GM12878 (cell line): Measurements from ENCODE around the gene EDC4. TPM values are rescaled to one million over a fixed set of nuclear protein-coding genes. Genes with fewer than 3 reads are reported as not detected.

Experiments used
- ATAC-seq: fragments of 200-7000 bp; cut with Tn5 transposase; 3 replicates; pipeline ENCODE4 v1.9.1; 2020; ENCODE audit warnings: mild to moderate bottlenecking, moderate library complexity
- BruUV-seq: library from RNA; stranded (reverse); fragments of 400-500 nt; replicated peaks from 2 replicates; lab custom pipeline; 2021; lab: Mats Ljungman, UMichigan
- CTCF ChIA-PET: fragments of 300-600 bp; sonication (Branson Sonifier 250); formaldehyde crosslinking; extraction: SDS; loops from one replicate; lab custom pipeline; 2021; ENCODE audit warnings: inconsistent platforms; lab: Yijun Ruan, JAX
- POLR2A ChIA-PET: fragments of 350-600 bp; formaldehyde crosslinking; extraction: SDS; loops from one replicate; lab custom pipeline; 2021; ENCODE audit warnings: inconsistent platforms; lab: Charles Lee
- RAD21 ChIA-PET: fragments of 300-600 bp; sonication (Branson Sonifier 250); formaldehyde crosslinking; loops from one replicate; lab custom pipeline; 2023; ENCODE audit warnings: antibody characterized with exemption; ENCODE audit not compliant: unreplicated experiment; lab: Charles Lee
- SMC1A ChIA-PET: fragments of 300-600 bp; sonication (Branson Sonifier 250); formaldehyde crosslinking; loops from one replicate; lab custom pipeline; 2023; ENCODE audit not compliant: unreplicated experiment, uncharacterized antibody; lab: Charles Lee
- DNase-seq: peaks from one replicate; pipeline ENCODE4 v3.0.0-alpha.2; 2011; ENCODE audit warnings: low read depth, low spot score
- FAIRE-seq: peaks from 3 replicates; lab custom pipeline; 2011; peaks lifted over from hg19 to GRCh38; lab: Jason Lieb, UNC
- H2AFZ ChIP-seq: 2 replicates; pipeline ENCODE4 v1.6.0; 2011; ENCODE audit warnings: low read depth, low read length, control low read depth; ENCODE audit not compliant: control insufficient read depth
- H3K27ac ChIP-seq: 2 replicates; pipeline ENCODE4 v1.5.1; 2011; ENCODE audit warnings: control low read depth; ENCODE audit not compliant: control insufficient read depth, insufficient read depth
- H3K27me3 ChIP-seq, 2 experiments: replicated peaks in 1 of 2; 2 replicates each; pipeline versions ENCODE4 v1.6.0 to v1.6.1; 2011; ENCODE audit warnings: low read length in 1 of 2; ENCODE audit not compliant: control insufficient read depth in 2 of 2, insufficient read depth in 2 of 2
- H3K36me3 ChIP-seq, 2 experiments: 2 replicates each; pipeline ENCODE4 v1.5.1; 2011; ENCODE audit warnings: low read length in 1 of 2; ENCODE audit not compliant: control insufficient read depth in 2 of 2, insufficient read depth in 2 of 2
- H3K4me1 ChIP-seq: 2 replicates; pipeline ENCODE4 v1.6.1; 2011; ENCODE audit warnings: mild to moderate bottlenecking, low read length, moderate library complexity, mixed read lengths; ENCODE audit not compliant: control insufficient read depth, insufficient read depth
- H3K4me2 ChIP-seq: 2 replicates; pipeline ENCODE4 v1.6.0; 2011; ENCODE audit warnings: control low read depth; ENCODE audit not compliant: control insufficient read depth, insufficient read depth
- H3K4me3 ChIP-seq: fragments of 200-600 bp; sonication (generic); 2 replicates; pipeline ENCODE4 v1.5.1; 2016
- H3K79me2 ChIP-seq: 2 replicates; pipeline ENCODE4 v1.6.0; 2011; ENCODE audit warnings: low read length; ENCODE audit not compliant: control insufficient read depth, insufficient read depth
- H3K9ac ChIP-seq: 2 replicates; pipeline ENCODE4 v1.8.0; 2011; ENCODE audit warnings: low read length, control low read depth, mixed read lengths; ENCODE audit not compliant: control insufficient read depth, insufficient read depth
- H3K9me3 ChIP-seq: replicated peaks from 3 replicates; pipeline ENCODE4 v1.5.1; 2011; ENCODE audit warnings: mild to moderate bottlenecking, low read length; ENCODE audit not compliant: control insufficient read depth, insufficient read depth
- H4K20me1 ChIP-seq: 2 replicates; pipeline ENCODE4 v1.6.0; 2011; ENCODE audit not compliant: control insufficient read depth, insufficient read depth
- ESRRA ChIP-seq: IDR thresholded peaks from 2 replicates; pipeline ENCODE4 v1.6.1; 2012; ENCODE audit warnings: mild to moderate bottlenecking, low read length, improper control_type of control experiment
- GABPA ChIP-seq: IDR thresholded peaks from 2 replicates; pipeline ENCODE4 v1.6.1; 2014; ENCODE audit warnings: antibody characterized with exemption, low read depth, mild to moderate bottlenecking, inconsistent platforms
- HDAC2 ChIP-seq: fragments of 200-600 bp; sonication (generic); IDR thresholded peaks from 2 replicates; pipeline ENCODE4 v1.6.1; 2017
- NFYA ChIP-seq: IDR thresholded peaks from 2 replicates; pipeline ENCODE4 v1.6.1; 2011; ENCODE audit warnings: low read depth, mild to moderate bottlenecking, low read length, improper control_type of control experiment, borderline replicate concordance
- NKRF ChIP-seq: fragments of 450-650 bp; conservative IDR thresholded peaks from 2 replicates; pipeline ENCODE4 v1.6.1; 2017; ENCODE audit warnings: mild to moderate bottlenecking, moderate library complexity
- PKNOX1 ChIP-seq: fragments of 450-650 bp; IDR thresholded peaks from 2 replicates; pipeline ENCODE4 v1.6.1; 2016; ENCODE audit warnings: mild to moderate bottlenecking
- POLR2AphosphoS2 ChIP-seq: IDR thresholded peaks from 2 replicates; pipeline ENCODE4 v1.6.1; 2011; ENCODE audit warnings: low read depth, mild to moderate bottlenecking, low read length, improper control_type of control experiment, moderate library complexity
- SKIL ChIP-seq: fragments of 450-650 bp; IDR thresholded peaks from 2 replicates; pipeline ENCODE4 v1.6.1; 2017; ENCODE audit warnings: mild to moderate bottlenecking, low read depth, inconsistent platforms; ENCODE audit not compliant: poor library complexity, severe bottlenecking
- SRF ChIP-seq, 2 experiments: IDR thresholded peaks; 2 replicates each; pipeline ENCODE4 v1.6.1; 2011; ENCODE audit warnings: low read depth in 2 of 2, low read length in 2 of 2, mild to moderate bottlenecking in 1 of 2, moderate library complexity in 1 of 2
- SUPT20H ChIP-seq: IDR thresholded peaks from 2 replicates; pipeline ENCODE4 v1.6.1; 2011; ENCODE audit warnings: low read depth, mild to moderate bottlenecking, low read length, moderate library complexity, borderline replicate concordance; ENCODE audit not compliant: control insufficient read depth
- SUZ12 ChIP-seq: fragments of 200-600 bp; sonication (generic); IDR thresholded peaks from one replicate; pipeline ENCODE4 v1.6.1; 2018; ENCODE audit warnings: antibody characterized with exemption, mild to moderate bottlenecking; ENCODE audit not compliant: unreplicated experiment
- YBX1 ChIP-seq: fragments of 450-650 bp; IDR thresholded peaks from 2 replicates; pipeline ENCODE4 v1.6.1; 2016; ENCODE audit warnings: antibody characterized with exemption
- ZNF592 ChIP-seq: fragments of 450-650 bp; IDR thresholded peaks from 2 replicates; pipeline ENCODE4 v1.6.1; 2017; ENCODE audit warnings: mild to moderate bottlenecking, moderate library complexity
- WGBS: methylation state at CpG from one replicate; pipeline ENCODE4 v1.1.6; 2016; ENCODE audit warnings: low lambda C conversion rate; ENCODE audit not compliant: insufficient replicate concordance, insufficient coverage; ENCODE audit errors: missing lambda C conversion rate; 5-methylcytosine and 5-hydroxymethylcytosine counted together
- in situ Hi-C: fragments of 300-500 bp; cut with MboI; formaldehyde crosslinking; loops from 9 replicates; pipeline ENCODE4 v1.14.3; 2018; ENCODE audit warnings: mixed read lengths
- intact Hi-C: fragments of 100-400 bp; cut with micrococcal nuclease; formaldehyde crosslinking; loops from one replicate; pipeline ENCODE4 v1.14.2; 2022; ENCODE audit not compliant: unreplicated experiment
- polyA plus RNA-seq, 11 experiments: library from polyadenylated mRNA; depleted of rRNA in 4 of 11; unstranded in 6 of 11; stranded (reverse) in 5 of 11; fragments of >200 nt; fragmentation: Nextera tagmentation in 4 of 11; fragmentation: Illumina TruSeq in 1 of 11; extraction: Ambion mirVana in 4 of 11; extraction: Trizol in 1 of 11; gene quantifications; 1 replicate in 1 of 11; 2 replicates in 10 of 11; pipeline versions ENCODE4 v1.2.1 to v1.2.3, GENCODE V29; 2011 to 2016; ENCODE audit warnings: inconsistent platforms in 2 of 11, missing spikeins in 2 of 11, low read depth in 1 of 11
- total RNA-seq, 4 experiments: library from RNA; depleted of rRNA in 3 of 4; stranded (reverse); fragments of >200 nt in 3 of 4; fragmentation: Illumina TruSeq in 1 of 4; extraction: Trizol in 1 of 4; gene quantifications; 2 replicates each; pipeline versions ENCODE4 v1.2.1 to v1.2.3, GENCODE V29; 2013 to 2021

EDC4 gene
- total and polyA plus RNA-seq, 10 of the 15 experiments (the other 5 are each of a cell fraction or from before 2014, with no cell fraction given): 1.2 to 86.0 (median 53.4) TPM

- ATAC-seq (no peak), FAIRE-seq (no peak), DNase-seq (no peak)
- Histone ChIP-seq H3K79me2 (peaks cover 57% of the 10 kb centered on the region), H3K9ac (no peak overlapping the region), H2AFZ (no peak overlapping the region), H3K27me3 (no peaks in the 10 kb centered on the region), H3K4me1 (no peaks in the 10 kb centered on the region), H3K9me3 (no peaks in the 10 kb centered on the region), H3K36me3 (peaks cover 0 to 5% of the 10 kb centered on the region in 2 experiments; a peak in 2 of 4 replicates), H3K4me3 (no peak overlapping the region), H4K20me1 (no peaks in the 10 kb centered on the region), H3K4me2 (no peak overlapping the region), H3K27ac (no peak overlapping the region)
- ChIA-PET CTCF (interaction anchor here (0.6 kb wide), 1 partner anchor 148 kb away, joined by 3 read pairs; no protein-coding TSS in a partner anchor), POLR2A (no interaction called here), SMC1A (interaction anchor here (0.5 kb wide), 1 partner anchor 385 kb away, joined by 3 read pairs; no protein-coding TSS in a partner anchor), RAD21 (no interaction called here)
- BruUV-seq: no TSS peak
- intact Hi-C loops: no loop called here
- in situ Hi-C loops: no loop called here
- 100% methylated on average over 3 of the region's 3 CpGs for WGBS
- TF ChIP-seq PKNOX1 (no peak), NKRF (no peak), SKIL (no peak), YBX1 (no peak), ESRRA (no peak), POLR2AphosphoS2 (no peak), SRF (IDR thresholded peaks at IDR 0.05; ENCODE audit: low read depth in 2 of 2, low read length in 2 of 2) (no peak), GABPA (no peak), SUPT20H (no peak), SUZ12 (no peak), ZNF592 (no peak), NFYA (no peak), HDAC2 (no peak)
These were observed 19.2 kb upstream of the EDC4 start for GRCh38 chr16:67853670-67854069.
